GM19099 (cell line): ENCODE measurements around the gene STAC3.

Source experiments
- POLR2A ChIP-seq: IDR thresholded peaks from 3 replicates; pipeline ENCODE4 v1.6.1; 2011; ENCODE audit warnings: low read depth; ENCODE audit not compliant: insufficient read length; ENCODE audit errors: extremely low read depth

The STAC3 gene

DNA sequence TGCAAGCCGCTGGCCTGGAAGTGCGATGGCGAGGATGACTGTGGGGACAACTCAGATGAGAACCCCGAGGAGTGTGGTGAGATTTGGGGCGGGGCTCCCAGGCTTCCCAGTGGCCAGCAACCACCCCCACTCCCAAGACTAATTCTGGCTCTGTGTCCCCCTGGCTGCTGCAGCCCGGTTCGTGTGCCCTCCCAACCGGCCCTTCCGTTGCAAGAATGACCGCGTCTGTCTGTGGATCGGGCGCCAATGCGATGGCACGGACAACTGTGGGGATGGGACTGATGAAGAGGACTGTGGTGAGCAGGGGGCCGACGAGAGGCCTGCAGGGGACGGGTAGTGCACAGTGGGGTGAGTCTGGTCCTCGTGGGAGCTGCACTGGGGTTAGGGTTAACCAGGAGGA, 46.5 kb downstream of the STAC3 start:
- TF ChIP-seq POLR2A: no peak

DNA sequence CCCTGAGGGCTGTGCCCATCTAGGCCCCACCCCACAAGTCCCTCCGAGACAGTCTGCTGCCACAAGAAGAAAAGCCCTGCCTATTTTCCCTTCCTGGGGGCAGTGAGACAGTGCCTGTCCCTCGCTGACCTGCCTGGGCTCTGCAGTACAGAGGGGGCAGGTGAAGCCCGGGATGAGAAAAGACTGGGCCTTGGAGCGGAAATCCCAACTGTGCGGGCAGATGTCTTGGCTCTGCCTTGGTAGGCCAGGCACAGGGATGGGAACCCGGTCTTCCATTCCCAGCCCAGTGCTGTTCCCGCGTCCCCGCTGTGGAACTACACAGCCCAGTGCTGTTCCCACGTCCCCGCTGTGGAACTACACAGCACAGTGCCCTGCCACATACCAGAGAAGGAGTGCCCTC, 47.2 kb downstream of the STAC3 start:
- no peak for TF ChIP-seq POLR2A

DNA sequence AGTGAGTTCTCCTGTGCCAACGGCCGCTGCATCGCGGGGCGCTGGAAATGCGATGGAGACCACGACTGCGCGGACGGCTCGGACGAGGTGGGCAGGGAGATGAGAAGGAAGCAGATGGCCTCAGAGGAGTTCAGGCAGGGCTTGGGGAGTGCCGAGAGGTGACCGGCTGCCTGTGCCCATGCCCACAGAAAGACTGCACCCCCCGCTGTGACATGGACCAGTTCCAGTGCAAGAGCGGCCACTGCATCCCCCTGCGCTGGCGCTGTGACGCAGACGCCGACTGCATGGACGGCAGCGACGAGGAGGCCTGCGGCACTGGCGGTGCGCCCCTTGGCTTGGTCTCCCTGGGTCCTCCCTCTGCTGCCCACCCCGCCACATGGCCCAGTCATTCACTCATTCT, 47.8 kb downstream of the STAC3 start:
- TF ChIP-seq POLR2A: no peak

DNA sequence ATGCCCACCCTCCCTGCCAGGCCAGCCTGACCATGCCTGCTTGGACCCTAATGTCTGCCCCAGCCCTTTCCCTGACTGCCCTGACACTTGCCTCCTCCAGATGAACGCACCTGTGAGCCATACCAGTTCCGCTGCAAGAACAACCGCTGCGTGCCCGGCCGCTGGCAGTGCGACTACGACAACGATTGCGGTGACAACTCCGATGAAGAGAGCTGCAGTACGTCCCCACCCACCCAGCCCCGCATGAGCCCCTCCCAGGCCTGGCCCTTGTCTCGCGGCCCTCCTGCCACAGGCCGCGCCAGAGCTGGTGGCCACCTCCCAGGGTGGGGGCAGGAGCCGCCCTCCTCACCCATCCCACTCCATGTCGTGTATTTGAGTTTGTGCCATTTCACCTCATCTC, 48.7 kb downstream of the STAC3 start:
- TF ChIP-seq POLR2A: no peak

DNA sequence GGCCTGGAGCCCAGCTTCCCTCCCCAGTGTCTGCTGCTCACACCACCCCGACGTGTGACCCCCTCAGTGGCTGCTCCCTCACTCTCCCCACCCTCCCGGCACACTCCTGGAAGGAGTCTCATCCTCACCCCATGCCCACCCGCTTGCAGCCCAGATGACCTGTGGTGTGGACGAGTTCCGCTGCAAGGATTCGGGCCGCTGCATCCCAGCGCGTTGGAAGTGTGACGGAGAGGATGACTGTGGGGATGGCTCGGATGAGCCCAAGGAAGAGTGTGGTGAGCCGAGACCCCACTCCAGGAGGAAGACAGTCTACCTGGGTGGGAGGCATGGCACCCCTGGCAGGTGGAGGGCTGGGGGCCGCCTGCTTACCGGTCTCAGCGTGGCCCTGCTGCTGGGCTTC, 49.4 kb downstream of the STAC3 start:
- TF ChIP-seq POLR2A: no peak

DNA sequence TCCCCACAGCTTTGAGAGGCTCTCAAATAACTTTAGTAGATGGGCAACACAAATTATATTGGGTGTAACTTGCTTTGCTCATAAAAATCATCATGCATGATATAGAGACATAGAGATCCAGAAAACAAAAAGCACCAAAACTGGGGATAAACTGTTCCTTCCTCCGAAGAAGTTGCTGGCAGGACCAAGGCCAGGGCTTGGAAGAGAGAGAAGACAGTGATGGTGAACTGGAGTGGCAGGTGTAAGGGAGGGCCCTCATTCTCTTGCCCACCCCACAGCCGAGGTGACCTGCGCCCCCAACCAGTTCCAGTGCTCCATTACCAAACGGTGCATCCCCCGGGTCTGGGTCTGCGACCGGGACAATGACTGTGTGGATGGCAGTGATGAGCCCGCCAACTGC, 49.8 kb downstream of the STAC3 start:
- no peak for TF ChIP-seq POLR2A

DNA sequence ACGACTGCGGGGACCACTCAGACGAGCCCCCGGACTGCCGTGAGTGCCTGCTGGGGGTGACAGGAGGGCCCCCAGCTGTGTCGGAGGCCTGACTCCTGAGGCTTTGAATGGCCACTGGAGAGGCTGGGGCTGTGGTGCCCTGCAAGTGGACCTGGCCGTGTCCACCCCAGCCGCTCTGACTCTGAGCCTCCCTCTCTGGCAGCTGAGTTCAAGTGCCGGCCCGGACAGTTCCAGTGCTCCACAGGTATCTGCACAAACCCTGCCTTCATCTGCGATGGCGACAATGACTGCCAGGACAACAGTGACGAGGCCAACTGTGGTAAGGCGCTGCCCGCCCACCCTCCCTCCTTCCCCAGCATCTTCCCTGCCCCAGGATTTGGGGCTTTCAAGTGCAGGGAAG, 50.5 kb downstream of the STAC3 start:
- no peak for TF ChIP-seq POLR2A

DNA sequence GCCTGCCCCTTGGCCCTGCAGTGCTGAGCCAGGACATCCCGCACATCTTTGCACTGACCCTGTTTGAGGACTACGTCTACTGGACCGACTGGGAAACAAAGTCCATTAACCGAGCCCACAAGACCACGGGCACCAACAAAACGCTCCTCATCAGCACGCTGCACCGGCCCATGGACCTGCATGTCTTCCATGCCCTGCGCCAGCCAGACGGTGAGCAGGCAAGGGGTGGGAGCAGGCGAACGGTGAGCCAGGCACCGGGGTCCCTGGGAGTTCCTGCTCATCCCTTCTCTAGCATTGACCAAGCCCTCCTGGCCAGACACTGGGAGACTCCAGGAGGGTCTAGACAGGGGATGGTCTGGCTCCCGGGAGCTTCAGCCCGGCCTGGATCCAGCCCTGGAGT, 51.8 kb downstream of the STAC3 start:
- TF ChIP-seq POLR2A: no peak

DNA sequence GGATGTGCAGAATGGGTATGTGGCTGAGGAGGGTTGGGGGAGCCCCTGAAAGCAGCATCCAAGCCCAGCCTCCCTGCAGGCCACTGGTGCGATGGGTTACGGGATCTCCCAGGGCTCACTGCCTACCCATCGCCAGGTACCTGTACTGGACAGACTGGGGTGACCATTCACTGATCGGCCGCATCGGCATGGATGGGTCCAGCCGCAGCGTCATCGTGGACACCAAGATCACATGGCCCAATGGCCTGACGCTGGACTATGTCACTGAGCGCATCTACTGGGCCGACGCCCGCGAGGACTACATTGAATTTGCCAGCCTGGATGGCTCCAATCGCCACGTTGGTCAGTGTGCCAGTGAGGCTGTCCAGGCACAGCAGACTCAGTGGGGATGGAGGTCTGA, 52.7 kb downstream of the STAC3 start:
- TF ChIP-seq POLR2A: no peak

DNA sequence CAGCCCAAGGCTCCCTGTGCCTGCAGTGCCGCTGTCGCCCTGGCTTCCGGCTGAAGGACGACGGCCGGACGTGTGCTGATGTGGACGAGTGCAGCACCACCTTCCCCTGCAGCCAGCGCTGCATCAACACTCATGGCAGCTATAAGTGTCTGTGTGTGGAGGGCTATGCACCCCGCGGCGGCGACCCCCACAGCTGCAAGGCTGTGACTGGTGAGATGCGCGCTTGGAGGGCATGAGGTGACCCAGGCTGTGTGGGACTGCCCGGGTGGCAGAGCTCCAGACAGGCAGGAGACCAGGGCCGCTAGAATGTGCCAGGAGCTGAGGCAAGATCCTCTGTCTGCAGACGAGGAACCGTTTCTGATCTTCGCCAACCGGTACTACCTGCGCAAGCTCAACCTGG, 54.0 kb downstream of the STAC3 start:
- TF ChIP-seq POLR2A: no peak

DNA sequence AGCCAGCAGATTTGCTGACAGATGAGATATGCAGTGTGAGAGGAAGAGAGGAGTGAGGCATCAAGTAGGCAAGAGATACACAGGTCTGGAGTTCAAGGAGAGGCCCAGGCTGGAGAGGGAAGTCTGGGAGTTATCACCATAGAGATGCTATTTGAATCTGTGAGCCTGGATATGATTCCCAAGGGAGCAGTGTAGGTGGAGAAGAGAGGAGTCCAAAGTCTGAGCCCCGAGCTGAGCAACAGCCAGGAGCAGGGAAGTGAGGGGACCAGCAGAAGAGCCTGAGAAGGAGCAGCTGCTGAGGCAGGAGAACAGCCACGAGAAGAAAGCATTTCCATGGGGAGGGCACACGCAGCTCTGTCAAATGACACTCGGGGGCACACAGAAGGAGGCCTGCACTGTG, 54.5 kb downstream of the STAC3 start:
- no peak for TF ChIP-seq POLR2A

DNA sequence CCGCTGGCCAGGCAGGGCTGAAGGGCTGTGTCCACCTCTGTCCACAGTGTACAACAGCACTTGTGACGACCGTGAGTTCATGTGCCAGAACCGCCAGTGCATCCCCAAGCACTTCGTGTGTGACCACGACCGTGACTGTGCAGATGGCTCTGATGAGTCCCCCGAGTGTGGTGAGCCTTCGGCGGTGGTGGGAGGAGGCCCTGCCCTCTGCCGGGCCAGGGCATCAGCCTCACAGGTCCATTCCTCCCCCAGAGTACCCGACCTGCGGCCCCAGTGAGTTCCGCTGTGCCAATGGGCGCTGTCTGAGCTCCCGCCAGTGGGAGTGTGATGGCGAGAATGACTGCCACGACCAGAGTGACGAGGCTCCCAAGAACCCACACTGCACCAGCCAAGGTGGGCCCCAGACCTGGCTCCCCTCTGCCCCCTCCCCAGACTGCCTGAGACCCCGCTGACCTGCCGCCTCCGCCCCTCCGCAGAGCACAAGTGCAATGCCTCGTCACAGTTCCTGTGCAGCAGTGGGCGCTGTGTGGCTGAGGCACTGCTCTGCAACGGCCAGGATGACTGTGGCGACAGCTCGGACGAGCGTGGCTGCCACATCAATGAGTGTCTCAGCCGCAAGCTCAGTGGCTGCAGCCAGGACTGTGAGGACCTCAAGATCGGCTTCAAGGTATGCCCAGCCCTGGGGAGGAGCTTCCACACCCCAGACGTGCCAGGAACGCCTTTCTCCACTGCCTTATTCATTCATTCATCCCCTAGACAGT, 55.2 kb downstream of the STAC3 start:
- TF ChIP-seq POLR2A: no peak

DNA sequence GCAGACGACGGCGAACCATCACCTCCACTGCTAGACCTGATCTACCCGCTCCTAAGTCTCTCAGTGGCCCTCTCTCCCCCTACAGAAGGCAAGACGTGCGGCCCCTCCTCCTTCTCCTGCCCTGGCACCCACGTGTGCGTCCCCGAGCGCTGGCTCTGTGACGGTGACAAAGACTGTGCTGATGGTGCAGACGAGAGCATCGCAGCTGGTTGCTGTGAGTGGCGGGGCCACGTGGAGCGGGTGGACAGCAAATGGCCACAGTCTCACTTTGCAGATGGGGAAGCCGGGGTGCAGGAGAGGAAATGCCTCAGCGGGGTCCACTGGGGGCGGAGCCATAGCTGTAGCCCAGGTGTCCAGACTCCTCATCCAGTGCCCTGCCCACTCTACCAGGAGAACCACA, 55.8 kb downstream of the STAC3 start:
- no peak for TF ChIP-seq POLR2A

DNA sequence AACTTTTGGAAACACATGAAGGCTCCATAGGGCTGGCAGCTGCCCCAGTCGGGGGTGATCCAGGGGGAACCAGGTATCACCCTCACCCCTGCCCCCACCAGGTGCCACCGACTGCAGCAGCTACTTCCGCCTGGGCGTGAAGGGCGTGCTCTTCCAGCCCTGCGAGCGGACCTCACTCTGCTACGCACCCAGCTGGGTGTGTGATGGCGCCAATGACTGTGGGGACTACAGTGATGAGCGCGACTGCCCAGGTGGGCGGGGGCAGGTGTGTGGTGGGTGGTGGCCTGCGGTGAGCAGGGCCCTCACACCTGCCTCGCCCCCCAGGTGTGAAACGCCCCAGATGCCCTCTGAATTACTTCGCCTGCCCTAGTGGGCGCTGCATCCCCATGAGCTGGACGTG, 56.7 kb downstream of the STAC3 start:
- TF ChIP-seq POLR2A: no peak

DNA sequence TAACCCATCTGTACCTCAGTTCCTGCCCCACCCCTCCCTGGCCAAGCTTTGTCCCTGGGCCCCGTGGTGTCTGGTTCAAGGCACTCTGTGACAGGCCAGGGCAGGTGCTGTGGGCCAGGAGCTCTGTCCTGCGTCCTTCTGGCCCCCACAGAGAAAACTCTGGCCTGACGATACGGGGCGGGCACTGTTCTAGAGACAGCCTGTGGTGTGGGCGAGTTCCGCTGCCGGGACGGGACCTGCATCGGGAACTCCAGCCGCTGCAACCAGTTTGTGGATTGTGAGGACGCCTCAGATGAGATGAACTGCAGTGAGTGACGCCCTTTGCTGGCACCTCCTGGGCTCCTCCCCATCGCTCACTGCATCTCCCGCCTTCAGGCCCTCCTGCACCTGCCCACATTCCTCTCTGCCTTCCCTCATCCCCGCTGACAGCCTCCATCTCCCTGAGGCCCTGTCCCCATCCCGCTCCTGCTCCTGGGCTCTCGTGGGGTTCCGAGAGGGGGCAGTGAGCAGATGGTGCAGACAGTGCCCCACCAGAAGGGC, 57.2 kb downstream of the STAC3 start:
- no peak for TF ChIP-seq POLR2A
